Activated CD4-positive, alpha-beta T cell treated with anti-CD3 and anti-CD28 coated beads for 1 hour (primary cell): Measurements from ENCODE around the gene PPIL1.

Experiments used
- DNase-seq: peaks from one replicate; pipeline ENCODE4 v3.0.0-alpha.2; 2020

PPIL1 gene

GRCh38 chr6:36833182-36833789, 41.3 kb downstream of the PPIL1 start:
- no peak for DNase-seq

DNA sequence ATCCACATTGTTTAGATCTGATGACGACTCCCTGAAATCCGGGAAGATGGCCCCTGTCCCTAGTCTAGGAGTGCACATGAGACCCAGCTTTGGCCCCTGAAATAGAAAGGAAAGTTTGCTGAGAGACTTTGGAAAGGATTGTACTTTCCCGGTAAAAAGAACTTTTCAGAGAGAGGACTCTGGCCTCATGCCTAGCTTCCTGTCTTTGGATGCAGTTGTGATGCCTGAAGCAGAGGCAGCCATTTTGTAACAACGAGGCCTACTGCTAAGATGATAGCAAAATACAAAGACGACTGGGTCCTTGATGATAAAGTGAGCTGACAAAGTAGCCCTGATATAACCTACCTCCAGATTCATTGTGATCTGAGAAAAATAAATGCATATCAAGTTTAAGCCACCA, 42.3 kb downstream of the PPIL1 start:
- no peak for DNase-seq

DNA sequence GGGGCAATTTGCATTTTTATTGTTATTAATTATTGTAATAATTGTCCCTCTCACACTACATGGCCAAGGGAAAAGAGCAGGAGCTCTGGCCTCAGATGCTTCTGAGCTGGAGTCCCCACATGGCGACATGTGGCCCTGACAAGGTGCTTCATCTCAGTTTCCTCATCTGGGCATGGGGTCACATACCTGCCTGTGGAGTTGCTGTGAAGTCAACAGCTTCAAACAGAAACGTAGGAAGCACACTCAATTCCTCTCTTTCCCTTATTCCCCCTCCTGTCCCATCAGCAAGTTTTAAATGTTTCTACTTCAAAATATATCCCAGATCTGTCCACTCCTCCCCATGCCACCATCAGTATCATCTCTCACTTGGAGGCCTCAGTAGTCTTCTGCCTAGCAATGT, 44.0 kb downstream of the PPIL1 start:
- DNase-seq = no peak

DNA sequence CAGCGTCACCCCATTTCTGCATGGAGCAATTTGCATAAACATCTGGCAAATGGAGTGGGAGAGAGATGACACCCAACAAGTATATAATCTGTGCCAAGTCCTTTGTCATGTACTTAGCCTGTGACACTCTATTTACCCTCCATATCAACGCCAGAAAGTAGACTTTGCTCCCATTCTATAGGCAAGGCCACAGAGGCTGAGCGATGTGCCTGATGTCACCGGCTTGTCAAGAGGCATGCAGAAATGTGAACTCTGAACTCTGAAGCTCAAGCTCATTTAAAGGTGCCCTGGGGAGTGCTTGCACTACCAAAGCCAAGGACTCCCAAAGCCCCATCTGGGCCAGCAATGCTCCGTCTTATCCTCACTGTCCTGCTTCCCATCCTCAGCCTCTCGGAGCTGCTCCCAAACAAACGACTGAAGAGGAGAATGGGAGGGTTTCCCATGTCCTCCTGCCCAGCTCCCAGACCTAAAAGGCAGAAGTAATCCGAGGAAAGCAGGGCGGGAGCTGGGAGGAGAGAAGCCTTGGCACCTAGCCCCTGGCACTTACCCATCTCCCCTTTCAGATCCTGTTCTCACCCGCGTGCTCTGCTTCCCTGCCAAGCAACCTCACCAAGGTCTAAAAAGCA, 44.6 kb downstream of the PPIL1 start:
- DNase-seq = no peak

- no peak for DNase-seq
Observed at GRCh38 chr6:36827261-36828079, 47.1 kb downstream of the PPIL1 start.

GRCh38 chr6:36826520-36827227, 47.9 kb downstream of the PPIL1 start:
- no peak for DNase-seq

DNA sequence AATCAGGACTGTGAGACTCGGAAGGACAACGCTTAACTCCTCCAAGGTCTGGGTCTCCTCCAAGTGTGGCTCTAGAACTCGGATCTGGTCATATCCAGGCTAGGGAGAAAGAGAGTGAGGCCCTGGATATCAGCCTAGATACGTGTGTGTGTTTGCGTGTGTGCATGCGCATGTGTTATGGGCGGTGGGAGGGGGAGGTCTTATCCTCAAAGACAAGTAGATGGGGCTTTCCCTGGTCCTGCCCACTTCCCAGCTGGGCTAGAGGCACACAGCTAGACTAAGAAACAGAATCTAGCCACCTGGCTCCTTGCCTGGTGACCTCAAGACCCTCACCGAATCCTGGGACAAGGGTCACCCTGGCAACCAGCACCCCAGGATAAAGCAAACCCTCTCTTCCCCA, 48.6 kb downstream of the PPIL1 start:
- DNase-seq = no peak

DNA sequence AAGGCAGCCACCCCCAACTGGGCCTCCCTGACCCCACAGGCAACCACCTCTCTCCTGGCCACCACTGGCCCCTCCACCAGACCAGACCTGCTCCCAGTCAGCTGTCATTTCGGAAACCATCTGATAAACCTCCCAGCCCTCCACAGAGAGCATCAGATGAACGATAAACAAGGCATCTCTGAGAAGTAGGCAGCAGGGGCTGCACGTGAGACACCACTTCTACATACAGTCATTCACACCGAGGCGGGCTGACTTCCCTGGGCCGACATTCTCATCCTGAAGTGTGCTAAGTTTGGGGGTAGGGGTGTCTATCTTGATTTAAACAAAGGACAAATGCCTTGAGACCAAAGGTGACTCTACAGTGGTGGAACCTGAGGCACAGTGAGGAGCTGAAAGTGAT, 49.2 kb downstream of the PPIL1 start:
- DNase-seq = no peak

DNA sequence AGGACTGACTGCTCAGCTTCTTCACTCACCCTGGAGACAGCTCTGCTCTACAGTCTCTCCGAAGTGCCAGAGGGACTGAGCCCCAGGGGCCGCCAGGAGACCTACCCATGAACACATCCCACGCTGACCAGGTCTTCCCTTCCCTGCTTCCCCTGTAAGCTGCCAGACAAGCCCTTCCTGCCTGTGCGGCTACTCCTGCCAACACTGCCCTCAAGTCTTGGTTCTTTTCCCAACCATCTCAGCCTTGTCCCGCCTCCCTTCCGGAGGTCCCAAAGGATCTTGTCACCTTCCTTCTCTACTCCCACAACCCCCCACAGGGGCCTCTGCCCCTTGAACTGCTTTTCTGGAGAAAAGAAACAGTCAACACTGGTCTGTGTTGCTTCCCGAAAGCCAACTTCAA, 50.4 kb downstream of the PPIL1 start:
- no peak for DNase-seq

- no peak for DNase-seq
Observed at GRCh38 chr6:36823421-36824096, 51.0 kb downstream of the PPIL1 start.

GRCh38 chr6:36822506-36823269, 51.9 kb downstream of the PPIL1 start:
- no peak for DNase-seq

DNA sequence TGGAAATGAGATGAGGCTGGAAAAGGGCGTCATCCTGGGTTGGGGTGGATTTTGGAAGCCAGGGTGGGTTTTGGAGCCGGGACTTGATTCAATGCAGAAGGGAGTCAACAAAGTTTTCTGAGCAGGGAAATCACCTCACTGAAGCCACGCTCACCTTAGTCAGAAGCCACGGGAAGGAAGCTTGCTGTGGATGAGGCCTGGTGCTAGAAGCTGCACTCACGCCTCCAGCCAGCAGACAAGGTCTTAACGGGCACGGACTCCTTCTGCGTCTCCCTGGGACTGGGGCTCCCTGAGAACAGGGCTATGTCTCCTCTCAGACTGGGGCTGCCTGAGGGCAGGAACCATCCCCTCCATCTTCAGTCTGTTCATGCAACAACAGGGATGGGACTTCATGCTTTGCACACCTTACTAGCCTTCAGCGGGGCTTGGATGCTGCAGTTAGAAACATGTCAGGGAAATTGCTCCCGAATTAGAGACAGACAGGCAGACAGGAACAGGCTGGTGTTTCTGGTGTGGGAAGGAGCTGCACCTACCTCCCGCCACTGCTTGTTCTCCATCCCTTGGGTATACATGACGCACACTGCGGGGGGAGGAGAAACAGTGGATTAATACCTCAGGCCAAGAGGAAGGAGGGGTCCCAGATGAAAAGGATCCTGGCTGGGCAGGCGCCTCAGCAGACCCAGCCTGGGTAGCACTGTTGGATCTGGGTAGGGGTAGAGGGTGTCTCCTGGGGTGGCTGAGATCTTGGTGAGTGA, 52.8 kb downstream of the PPIL1 start:
- no peak for DNase-seq

- DNase-seq = no peak
Observed at GRCh38 chr6:36820700-36821580, 53.7 kb downstream of the PPIL1 start.

DNA sequence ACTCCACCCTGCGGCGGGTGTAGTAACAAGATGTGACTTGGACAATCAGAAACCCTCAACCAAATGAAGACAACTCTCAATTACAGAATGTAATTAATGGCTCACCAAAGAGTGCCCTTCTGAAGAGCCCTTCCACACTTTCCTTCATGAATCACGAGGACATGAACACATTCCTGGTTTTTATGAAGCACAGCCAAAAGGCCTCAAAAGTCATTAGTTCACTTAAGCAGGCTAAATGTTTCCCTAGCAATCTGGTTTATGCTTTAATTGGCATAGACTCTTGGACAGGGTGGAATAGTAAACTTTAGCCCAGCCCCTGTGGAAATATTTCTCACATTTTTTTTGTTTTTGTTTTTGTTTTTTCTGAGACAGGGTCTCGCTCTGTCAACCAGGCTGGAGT, 55.8 kb downstream of the PPIL1 start:
- DNase-seq = no peak

GRCh38 chr6:36817847-36818246, 56.8 kb downstream of the PPIL1 start:
- no peak for DNase-seq

DNA sequence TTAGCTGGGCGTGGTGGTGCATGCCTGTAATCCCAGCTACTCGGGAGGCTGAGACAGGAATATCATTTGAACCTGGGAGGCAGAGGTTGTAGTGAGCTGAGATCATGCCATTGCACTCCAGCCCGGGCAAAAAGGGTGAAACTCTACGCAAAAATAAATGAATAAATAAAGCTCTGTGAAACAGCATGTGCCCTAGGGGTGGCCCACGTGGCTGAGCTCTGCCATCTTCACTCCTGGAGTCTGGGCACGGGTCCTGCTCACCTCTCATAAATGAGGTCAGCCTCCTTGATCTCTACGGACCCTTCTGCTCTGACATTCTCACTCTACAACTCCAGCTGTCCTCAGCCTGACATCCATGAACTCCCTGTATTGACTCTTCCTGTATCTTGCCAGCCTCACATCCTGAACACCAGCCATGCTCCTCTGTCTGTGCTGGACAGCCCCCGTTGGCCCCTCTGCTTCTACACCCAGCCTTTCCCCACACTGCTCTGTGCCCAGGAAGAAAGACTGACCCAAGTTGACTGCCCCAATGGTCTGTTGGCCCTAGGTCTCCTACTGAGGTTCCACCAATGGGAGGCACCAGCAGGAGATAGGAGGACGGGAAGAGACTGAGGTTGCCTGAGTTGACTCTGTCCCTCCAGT, 57.3 kb downstream of the PPIL1 start:
- no peak for DNase-seq

GRCh38 chr6:36815962-36816735, 58.5 kb downstream of the PPIL1 start:
- DNase-seq = no peak

DNA sequence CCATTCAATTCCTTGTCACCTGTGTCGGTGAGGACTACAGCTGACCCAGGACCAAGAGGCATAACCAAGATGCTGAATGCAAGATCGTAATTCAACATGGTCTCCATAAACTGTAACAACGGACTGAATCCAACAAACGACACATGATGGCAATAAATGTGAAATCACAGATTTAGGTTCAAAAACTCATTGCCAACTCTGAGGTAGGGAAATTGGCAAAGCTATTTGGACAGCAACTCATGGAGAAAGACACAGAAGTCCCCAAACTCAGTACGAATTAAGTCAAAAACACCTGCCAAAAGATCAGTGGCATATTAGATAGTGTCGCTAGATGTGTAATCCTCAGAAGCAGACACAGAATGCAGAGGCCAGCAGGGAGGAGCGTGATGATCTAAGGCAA, 60.4 kb downstream of the PPIL1 start:
- DNase-seq = no peak

DNA sequence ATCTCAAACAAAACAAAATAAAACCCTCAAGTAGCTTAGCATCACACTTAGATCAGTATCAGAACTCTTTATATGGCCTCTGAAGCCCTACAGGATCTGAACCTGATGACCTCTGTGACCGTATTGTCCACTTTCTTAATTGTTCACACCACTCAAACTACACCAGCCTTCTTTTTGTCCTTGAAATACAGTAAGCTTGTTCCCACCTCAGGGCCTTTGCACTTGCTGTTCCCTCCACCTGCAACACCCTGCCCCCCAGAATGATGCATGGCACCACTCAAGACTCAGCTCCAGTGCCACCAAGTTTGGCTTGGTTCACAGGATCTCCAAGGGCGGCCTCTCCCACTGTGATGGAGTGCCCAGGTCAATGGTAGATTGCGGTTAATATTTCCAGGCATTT, 61.1 kb downstream of the PPIL1 start:
- DNase-seq = no peak
